AG09309 (cell line): ENCODE results near the gene ABHD12.

Experiments used
- DNase-seq: peaks from one replicate; pipeline ENCODE4 v3.0.0-alpha.2; 2010; ENCODE audit warnings: low read depth
- H3K4me3 ChIP-seq: 2 replicates; pipeline ENCODE4 v1.5.1; 2011; ENCODE audit warnings: mild to moderate bottlenecking, low read depth, low read length, moderate library complexity; ENCODE audit not compliant: control insufficient read depth
- CTCF ChIP-seq: IDR thresholded peaks from 2 replicates; pipeline ENCODE4 v1.5.1; 2011; ENCODE audit warnings: mild to moderate bottlenecking, low read depth, low read length, inconsistent platforms; ENCODE audit not compliant: insufficient read depth, control insufficient read depth; ENCODE audit errors: missing control alignments

The ABHD12 gene

GRCh38 chr20:25290646-25291431 is 99.8 kb downstream of the ABHD12 start:
- TF ChIP-seq CTCF, result no peak
- H3K4me3 ChIP-seq, result no peak overlapping the region
- DNase-seq, result no peak

- no peak for DNase-seq
- no peak for TF ChIP-seq CTCF
Observed at GRCh38 chr20:25289886-25290597, 100.6 kb downstream of the ABHD12 start.

GRCh38 chr20:25288291-25289181 is 102.1 kb downstream of the ABHD12 start:
- TF ChIP-seq CTCF, result no peak
- DNase-seq, result no peak
- H3K4me3 ChIP-seq, result no peak overlapping the region

More at GRCh38 chr20:25289886-25290597, 100.6 kb downstream of the ABHD12 start:
- H3K4me3 ChIP-seq, result no peak overlapping the region

GRCh38 chr20:25287631-25288290 is 102.9 kb downstream of the ABHD12 start:
- no peak overlapping the region for H3K4me3 ChIP-seq
- TF ChIP-seq CTCF, result no peak
- DNase-seq, result no peak

DNA sequence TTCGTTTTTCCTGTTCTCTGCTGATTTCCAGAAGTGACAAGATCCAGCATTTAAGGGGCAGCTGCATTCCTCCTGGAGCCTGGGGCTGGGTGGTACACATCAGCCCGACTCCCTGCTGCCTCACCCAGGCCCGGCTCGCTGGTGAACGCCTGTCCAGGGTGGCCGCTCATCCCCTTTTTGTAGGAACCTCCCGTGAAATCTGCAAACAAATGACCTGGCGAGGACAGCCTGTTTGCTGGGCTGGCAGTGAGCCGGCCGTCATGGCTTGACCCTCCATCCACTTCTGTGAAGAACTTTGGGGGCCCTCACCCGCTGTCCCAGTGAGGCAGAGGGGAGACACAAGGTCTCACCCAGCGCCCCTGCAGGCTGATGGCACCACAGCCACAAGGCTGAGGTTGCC is 103.7 kb downstream of the ABHD12 start:
- no peak for TF ChIP-seq CTCF
- no peak overlapping the region for H3K4me3 ChIP-seq
- no peak for DNase-seq
